ENCODE results near the gene SORL1. TPM values are rescaled to one million over a fixed set of nuclear protein-coding genes. Genes with fewer than 3 reads are reported as not detected.

SORL1 gene
- total and polyA plus RNA-seq, 2 of the 8 experiments (the other 6 are each of a cell fraction or from before 2014, with no cell fraction given), result 38.1 to 65.5 TPM

GRCh38 chr11:121466063-121466794 is 14.1 kb downstream of the SORL1 start:
- H4K91ac ChIP-seq (replicated peaks; ENCODE audit: insufficient read length, low read length), result no peak overlapping the region
- no peak overlapping the region for H4K5ac ChIP-seq (ENCODE audit: insufficient read length, low read depth, low read length)
- 48% methylated on average over 8 of the region's 8 CpGs; no CpG with 5 or more reads in 1 of the 2 experiments for WGBS, 2 experiments (ENCODE audit: extremely low coverage in 1 of 2, insufficient coverage in 1 of 2, insufficient read length in 1 of 2, insufficient replicate concordance in 2 of 2, low coverage in 1 of 2, low lambda C conversion rate in 2 of 2, missing lambda C conversion rate in 1 of 2)
- H3K4me1 ChIP-seq (replicated peaks in 1 of 4; ENCODE audit: control insufficient read depth in 3 of 4, insufficient read depth in 4 of 4, low read length in 3 of 4), result peaks cover 18 to 33% (median 26%) of the 10 kb centered on the region in 4 experiments
- H2AK5ac ChIP-seq (ENCODE audit: low read depth, low read length), result peak overlapping the region; percentile 93
- H4K20me1 ChIP-seq (replicated peaks in 1 of 2; ENCODE audit: control insufficient read depth in 1 of 2, insufficient read depth in 2 of 2, low read length in 2 of 2), result peaks cover 0 to 2% of the 10 kb centered on the region in 2 experiments
- ChIA-PET CTCF (ENCODE audit: partially characterized antibody) (interaction anchor here (0.6 to 2.4 kb wide), 6 partner anchors 9 to 123 kb away, joined by 3 to 11 read pairs (median 4); no protein-coding TSS in a partner anchor), POLR2A (ENCODE audit: partially characterized antibody) (interaction anchor here (0.8 to 4.0 kb wide), 3 partner anchors 9 to 15 kb away, joined by 3 to 16 read pairs (median 8); partner anchors contain the start of genes SORL1 and SORL1-AS1)
- H3K56ac ChIP-seq (replicated peaks; ENCODE audit: insufficient read length, low read depth, low read length), result no peak overlapping the region
- H3K9ac ChIP-seq (replicated peaks in 1 of 4; ENCODE audit: extremely low read depth in 1 of 4, low read depth in 3 of 4, low read length in 3 of 4), result no peak overlapping the region
- H3K27ac ChIP-seq (ENCODE audit: low read depth, low read length), result peak overlapping the region; percentile 41; the same call in 1 of the 2 replicates
- no peak overlapping the region; the same call in 1 of the 2 replicates for H4K8ac ChIP-seq (ENCODE audit: extremely low read depth, insufficient read depth, low read length)
- DNase-seq (ENCODE audit: low read depth in 1 of 2, low spot score in 2 of 2), result peak; percentile 77 to 78
- H2BK12ac ChIP-seq (ENCODE audit: low read depth, low read length), result peak overlapping the region; percentile 88
- peak overlapping the region; percentile 28 to 61 for H3K4me2 ChIP-seq (ENCODE audit: insufficient read depth in 1 of 2, low read depth in 2 of 2, low read length in 2 of 2)
- peak overlapping the region in 1 of 4 experiments; percentile 23; a peak in 1 of 8 replicates for H3K4me3 ChIP-seq (ENCODE audit: extremely low read depth in 1 of 4, insufficient read depth in 2 of 4, low read depth in 3 of 4, low read length in 4 of 4)
- no peaks in the 10 kb centered on the region for H3K9me3 ChIP-seq (ENCODE audit: insufficient read depth in 2 of 2, low read depth in 1 of 2, low read length in 1 of 2)
- H2BK15ac ChIP-seq (ENCODE audit: low read length), result peak overlapping the region; percentile 67; the same call in 1 of the 2 replicates
- H2AFZ ChIP-seq (ENCODE audit: low read length), result no peak overlapping the region
- no peak overlapping the region for H3K23ac ChIP-seq (ENCODE audit: insufficient read length)
- FAIRE-seq, result peak; percentile 19
- peak overlapping the region; percentile 89; the same call in 1 of the 2 replicates for H2BK20ac ChIP-seq (ENCODE audit: low read length)
- peaks cover 4 to 8% (median 6%) of the 10 kb centered on the region in 4 experiments; a peak in 6 of 8 replicates for H3K36me3 ChIP-seq (ENCODE audit: control insufficient read depth in 2 of 4, insufficient read depth in 4 of 4, low read length in 3 of 4)
- no peaks in the 10 kb centered on the region for H3K23me2 ChIP-seq (ENCODE audit: low read depth, low read length)
- H3K79me2 ChIP-seq (ENCODE audit: control insufficient read depth in 1 of 2, insufficient read depth in 2 of 2, low read length in 2 of 2), result peaks cover 3 to 84% of the 10 kb centered on the region in 2 experiments; a peak in 3 of 4 replicates
- no peak overlapping the region for H3K4ac ChIP-seq (replicated peaks; ENCODE audit: insufficient read length, low read depth, low read length)
- H3K18ac ChIP-seq (ENCODE audit: extremely low read depth, low read length), result peak overlapping the region; percentile 64
- peaks cover 12% of the 10 kb centered on the region for H3K79me1 ChIP-seq (ENCODE audit: low read depth, low read length)
- H2BK5ac ChIP-seq (ENCODE audit: low read depth, low read length), result peak overlapping the region; percentile 92
- no peaks in the 10 kb centered on the region for H3K27me3 ChIP-seq (replicated peaks in 1 of 4; ENCODE audit: control insufficient read depth in 3 of 4, extremely low read depth in 1 of 4, insufficient read depth in 3 of 4, low read length in 3 of 4)
- H2BK120ac ChIP-seq (replicated peaks; ENCODE audit: low read depth, low read length), result no peak overlapping the region
- no peak overlapping the region for H3K14ac ChIP-seq (ENCODE audit: insufficient read length)
- TF ChIP-seq, protein P1, sequence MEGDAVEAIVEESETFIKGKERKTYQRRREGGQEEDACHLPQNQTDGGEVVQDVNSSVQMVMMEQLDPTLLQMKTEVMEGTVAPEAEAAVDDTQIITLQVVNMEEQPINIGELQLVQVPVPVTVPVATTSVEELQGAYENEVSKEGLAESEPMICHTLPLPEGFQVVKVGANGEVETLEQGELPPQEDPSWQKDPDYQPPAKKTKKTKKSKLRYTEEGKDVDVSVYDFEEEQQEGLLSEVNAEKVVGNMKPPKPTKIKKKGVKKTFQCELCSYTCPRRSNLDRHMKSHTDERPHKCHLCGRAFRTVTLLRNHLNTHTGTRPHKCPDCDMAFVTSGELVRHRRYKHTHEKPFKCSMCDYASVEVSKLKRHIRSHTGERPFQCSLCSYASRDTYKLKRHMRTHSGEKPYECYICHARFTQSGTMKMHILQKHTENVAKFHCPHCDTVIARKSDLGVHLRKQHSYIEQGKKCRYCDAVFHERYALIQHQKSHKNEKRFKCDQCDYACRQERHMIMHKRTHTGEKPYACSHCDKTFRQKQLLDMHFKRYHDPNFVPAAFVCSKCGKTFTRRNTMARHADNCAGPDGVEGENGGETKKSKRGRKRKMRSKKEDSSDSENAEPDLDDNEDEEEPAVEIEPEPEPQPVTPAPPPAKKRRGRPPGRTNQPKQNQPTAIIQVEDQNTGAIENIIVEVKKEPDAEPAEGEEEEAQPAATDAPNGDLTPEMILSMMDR (IDR thresholded peaks at IDR 0.05; ENCODE audit: control extremely low read depth in 1 of 3, insufficient read depth in 1 of 3, low read depth in 1 of 3, low read length in 3 of 3), result no peak
- TF ChIP-seq TAF1 (IDR thresholded peaks at IDR 0.05; ENCODE audit: low read depth, low read length) (0 out of 2 replicates have a peak, but pooled peaks have one; percentile 37), PHF8 (conservative IDR thresholded peaks at IDR 0.05; ENCODE audit: low read depth, low read length) (no peak), JUND (IDR thresholded peaks at IDR 0.05; ENCODE audit: low read length) (peak; percentile 88), RAD21 (IDR thresholded peaks at IDR 0.05 in 1 of 2, conservative IDR thresholded peaks at IDR 0.05 in 1 of 2; ENCODE audit: low read depth in 2 of 2, low read length in 2 of 2) (peak in 1 of 2 experiments; percentile 13; a peak in 1 of 4 replicates), HDAC2 (IDR thresholded peaks at IDR 0.05; ENCODE audit: borderline replicate concordance in 1 of 2, low read depth in 2 of 2, low read length in 2 of 2) (0 out of 4 replicates have a peak, but pooled peaks of 1 of the 2 experiments have one; percentile 77), MAX (IDR thresholded peaks at IDR 0.05) (0 out of 2 replicates have a peak, but pooled peaks have one; percentile 25)

Data from H1 (cell line).